ENCODE data around the gene GRID2. TPM values are rescaled to one million over a fixed set of nuclear protein-coding genes. Genes with fewer than 3 reads are reported as not detected.

The GRID2 gene
- total RNA-seq, 1 experiment from 2014 or later, result not detected

DNA sequence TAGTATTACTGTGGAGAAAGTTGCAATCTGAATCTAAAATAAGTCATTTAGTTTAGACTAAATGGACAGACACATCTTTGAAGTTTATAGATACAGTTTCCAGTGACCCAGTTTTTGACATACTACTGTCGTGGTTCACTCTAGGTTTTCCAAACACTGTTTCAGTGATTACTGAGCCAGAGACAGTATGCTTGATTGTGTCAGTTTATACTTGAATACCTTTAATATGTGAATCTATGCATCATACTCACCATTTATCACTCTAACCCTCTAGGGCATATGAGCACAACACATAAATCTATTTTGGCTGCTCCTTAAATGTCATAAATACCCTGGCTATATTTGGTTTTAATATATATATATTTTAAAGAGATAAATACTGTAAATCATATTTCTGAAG lies 173.5 kb downstream of the GRID2 start:
- CTCF ChIA-PET, result no interaction called here
- H3K4me3 Mint-ChIP-seq (ENCODE audit: unreplicated experiment), result no peak overlapping the region
- no peak for DNase-seq (ENCODE audit: unreplicated experiment)
- intact Hi-C loops (cut with micrococcal nuclease), result no loop called here
- H3K36me3 Mint-ChIP-seq (ENCODE audit: insufficient read depth, unreplicated experiment), result no peaks in the 10 kb centered on the region
- no TSS peak for BruUV-seq (replicated peaks)
- no peaks in the 10 kb centered on the region for H3K4me1 Mint-ChIP-seq (ENCODE audit: insufficient read depth, unreplicated experiment)
- H3K27me3 Mint-ChIP-seq (ENCODE audit: insufficient read depth, unreplicated experiment), result no peaks in the 10 kb centered on the region
- H3K9me3 Mint-ChIP-seq (ENCODE audit: unreplicated experiment), result no peaks in the 10 kb centered on the region
- TF ChIP-seq, protein P1, sequence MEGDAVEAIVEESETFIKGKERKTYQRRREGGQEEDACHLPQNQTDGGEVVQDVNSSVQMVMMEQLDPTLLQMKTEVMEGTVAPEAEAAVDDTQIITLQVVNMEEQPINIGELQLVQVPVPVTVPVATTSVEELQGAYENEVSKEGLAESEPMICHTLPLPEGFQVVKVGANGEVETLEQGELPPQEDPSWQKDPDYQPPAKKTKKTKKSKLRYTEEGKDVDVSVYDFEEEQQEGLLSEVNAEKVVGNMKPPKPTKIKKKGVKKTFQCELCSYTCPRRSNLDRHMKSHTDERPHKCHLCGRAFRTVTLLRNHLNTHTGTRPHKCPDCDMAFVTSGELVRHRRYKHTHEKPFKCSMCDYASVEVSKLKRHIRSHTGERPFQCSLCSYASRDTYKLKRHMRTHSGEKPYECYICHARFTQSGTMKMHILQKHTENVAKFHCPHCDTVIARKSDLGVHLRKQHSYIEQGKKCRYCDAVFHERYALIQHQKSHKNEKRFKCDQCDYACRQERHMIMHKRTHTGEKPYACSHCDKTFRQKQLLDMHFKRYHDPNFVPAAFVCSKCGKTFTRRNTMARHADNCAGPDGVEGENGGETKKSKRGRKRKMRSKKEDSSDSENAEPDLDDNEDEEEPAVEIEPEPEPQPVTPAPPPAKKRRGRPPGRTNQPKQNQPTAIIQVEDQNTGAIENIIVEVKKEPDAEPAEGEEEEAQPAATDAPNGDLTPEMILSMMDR (IDR thresholded peaks at IDR 0.05; ENCODE audit: unreplicated experiment), result no peak
- no peak overlapping the region for H3K27ac Mint-ChIP-seq (ENCODE audit: low read depth, unreplicated experiment)
- POLR2A ChIA-PET, result no interaction called here

DNA sequence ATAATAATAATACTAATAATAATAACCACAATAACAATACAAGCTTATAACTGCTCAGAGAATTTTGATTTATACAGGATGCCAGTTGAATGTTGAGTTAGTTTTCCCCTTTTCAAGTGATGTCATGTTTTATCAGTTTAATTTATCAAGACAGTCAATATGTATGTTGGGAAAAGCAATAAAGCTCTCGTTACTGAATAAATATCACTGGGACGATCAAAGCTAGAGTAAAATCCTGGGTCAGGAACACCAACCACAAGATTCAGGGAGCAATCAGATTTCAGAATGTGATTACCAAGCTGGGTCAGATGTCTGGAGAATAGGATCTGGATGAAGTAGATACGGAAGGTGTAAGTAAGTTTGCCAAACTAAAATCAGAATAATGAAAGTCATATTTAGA lies 179.6 kb downstream of the GRID2 start:
- Mint-ChIP-seq H3K9me3 (ENCODE audit: unreplicated experiment) (no peaks in the 10 kb centered on the region), H3K4me1 (ENCODE audit: insufficient read depth, unreplicated experiment) (no peaks in the 10 kb centered on the region), H3K27ac (ENCODE audit: low read depth, unreplicated experiment) (no peak overlapping the region), H3K4me3 (ENCODE audit: unreplicated experiment) (no peak overlapping the region), H3K27me3 (ENCODE audit: insufficient read depth, unreplicated experiment) (no peaks in the 10 kb centered on the region), H3K36me3 (ENCODE audit: insufficient read depth, unreplicated experiment) (no peaks in the 10 kb centered on the region)
- ChIA-PET POLR2A (no interaction called here), CTCF (interaction anchor here (0.6 kb wide), 1 partner anchor 138 kb away, joined by 3 read pairs; no protein-coding TSS in a partner anchor)
- TF ChIP-seq, protein P1 (IDR thresholded peaks at IDR 0.05; ENCODE audit: unreplicated experiment), result no peak
- BruUV-seq (replicated peaks), result no TSS peak
- no peak for DNase-seq (ENCODE audit: unreplicated experiment)
- intact Hi-C loops (cut with micrococcal nuclease), result no loop called here

DNA sequence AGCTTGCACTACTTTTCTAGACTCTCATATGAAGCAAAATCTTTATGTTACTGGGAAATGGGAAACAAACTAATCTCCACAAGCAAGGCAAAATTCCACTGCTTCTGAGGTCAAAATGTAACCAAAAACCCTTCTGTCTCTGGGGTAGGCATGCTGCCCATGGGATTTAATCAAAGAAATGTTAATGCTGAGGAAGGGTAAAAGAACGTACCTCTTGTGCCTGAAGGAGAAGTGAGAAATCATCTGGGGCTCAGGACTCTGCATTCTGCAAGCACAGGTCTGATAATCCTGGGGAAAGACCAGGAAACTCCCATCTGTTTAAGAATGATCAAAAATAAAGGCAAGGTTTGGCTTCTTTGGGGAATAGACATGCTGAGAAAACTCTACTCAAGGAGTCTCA lies 184.7 kb downstream of the GRID2 start:
- TF ChIP-seq, protein P1 (IDR thresholded peaks at IDR 0.05; ENCODE audit: unreplicated experiment), result no peak
- H3K36me3 Mint-ChIP-seq (ENCODE audit: insufficient read depth, unreplicated experiment), result no peaks in the 10 kb centered on the region
- no TSS peak for BruUV-seq (replicated peaks)
- no peak for DNase-seq (ENCODE audit: unreplicated experiment)
- POLR2A ChIA-PET, result no interaction called here
- no peaks in the 10 kb centered on the region for H3K27me3 Mint-ChIP-seq (ENCODE audit: insufficient read depth, unreplicated experiment)
- intact Hi-C loops (cut with micrococcal nuclease), result no loop called here
- CTCF ChIA-PET, result no interaction called here
- H3K4me1 Mint-ChIP-seq (ENCODE audit: insufficient read depth, unreplicated experiment), result no peaks in the 10 kb centered on the region
- no peaks in the 10 kb centered on the region for H3K9me3 Mint-ChIP-seq (ENCODE audit: unreplicated experiment)
- H3K27ac Mint-ChIP-seq (ENCODE audit: low read depth, unreplicated experiment), result no peak overlapping the region
- H3K4me3 Mint-ChIP-seq (ENCODE audit: unreplicated experiment), result no peak overlapping the region

DNA sequence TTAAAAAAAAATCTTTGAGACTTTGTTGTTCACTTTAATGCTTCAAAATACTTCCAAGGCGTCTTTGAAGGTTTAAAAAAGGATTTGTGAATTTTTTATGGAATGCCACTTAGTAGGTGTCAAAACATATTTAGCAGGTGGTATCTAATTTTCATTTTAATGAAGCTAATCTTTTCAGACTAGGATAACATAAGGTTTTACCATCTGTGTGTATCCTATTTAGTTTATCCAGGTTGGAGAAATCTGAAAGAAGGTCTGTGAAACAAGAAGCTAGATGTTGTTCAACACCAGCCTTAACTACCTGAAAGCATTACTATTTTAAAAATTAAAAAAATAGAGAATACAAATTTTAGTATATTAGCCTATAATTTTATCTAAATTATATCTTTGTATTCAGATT lies 193.4 kb downstream of the GRID2 start:
- Mint-ChIP-seq H3K27me3 (ENCODE audit: insufficient read depth, unreplicated experiment) (no peaks in the 10 kb centered on the region), H3K4me3 (ENCODE audit: unreplicated experiment) (no peak overlapping the region), H3K27ac (ENCODE audit: low read depth, unreplicated experiment) (no peak overlapping the region), H3K4me1 (ENCODE audit: insufficient read depth, unreplicated experiment) (no peaks in the 10 kb centered on the region), H3K36me3 (ENCODE audit: insufficient read depth, unreplicated experiment) (no peaks in the 10 kb centered on the region), H3K9me3 (ENCODE audit: unreplicated experiment) (no peaks in the 10 kb centered on the region)
- ChIA-PET POLR2A (no interaction called here), CTCF (no interaction called here)
- no TSS peak for BruUV-seq (replicated peaks)
- no peak for DNase-seq (ENCODE audit: unreplicated experiment)
- TF ChIP-seq, protein P1 (IDR thresholded peaks at IDR 0.05; ENCODE audit: unreplicated experiment), result no peak
- intact Hi-C loops (cut with micrococcal nuclease), result no loop called here

Data from MCF 10A (cell line).